Vagina (tissue), 2 donors: ENCODE measurements around the gene SLC16A9.
"Not testable (repeated sequence)": the region's sequence is repeated elsewhere in the genome, so short reads cannot be mapped to it uniquely, and the experiment has no call there.

ENCODE experiments used
- CTCF ChIP-seq, 3 experiments: fragments of 450-650 bp in 2 of 3; fragments of 200-600 bp in 1 of 3; sonication (generic) in 1 of 3; IDR thresholded peaks; one replicate each; pipeline ENCODE4 v1.5.1; 2017 to 2019; ENCODE audit warnings: antibody characterized with exemption in 3 of 3, mild to moderate bottlenecking in 2 of 3, moderate library complexity in 2 of 3
- POLR2A ChIP-seq, 2 donors: fragments of 450-650 bp; IDR thresholded peaks; one replicate each; pipeline ENCODE4 v1.6.1; 2017; ENCODE audit warnings: antibody characterized with exemption in 2 of 2, mild to moderate bottlenecking in 2 of 2, moderate library complexity in 2 of 2
- POLR2AphosphoS5 ChIP-seq, 2 donors: sonication (generic); formaldehyde crosslinking; IDR thresholded peaks; one replicate each; pipeline ENCODE4 v1.9.0; 2017; ENCODE audit warnings: antibody characterized with exemption in 2 of 2, mild to moderate bottlenecking in 2 of 2, low read depth in 1 of 2; ENCODE audit not compliant: insufficient read depth in 1 of 2

- not testable (repeated sequence) for TF ChIP-seq CTCF (IDR thresholded peaks at IDR 0.05); POLR2A (IDR thresholded peaks at IDR 0.05); POLR2AphosphoS5 (IDR thresholded peaks at IDR 0.05; ENCODE audit: insufficient read depth in 1 of 2, low read depth in 1 of 2)
Observed at GRCh38 chr10:59729167-59729566, 19.5 kb upstream of the SLC16A9 start.
